NCI-H146 treated with DMSO at 0.1 percent for 48 hours (cell line): Measurements from ENCODE around the gene CREG1.
A peak's percentile ranks its signal among the peaks of the same experiment; 100 is the strongest.
"Not testable (repeated sequence)": the region's sequence is repeated elsewhere in the genome, so short reads cannot be mapped to it uniquely, and the experiment has no call there.

ENCODE experiments used
- DNase-seq: peaks from one replicate; lab custom pipeline; 2025; ENCODE audit not compliant: unreplicated experiment; lab: John Stamatoyannopoulos, UW

Gene CREG1

DNA sequence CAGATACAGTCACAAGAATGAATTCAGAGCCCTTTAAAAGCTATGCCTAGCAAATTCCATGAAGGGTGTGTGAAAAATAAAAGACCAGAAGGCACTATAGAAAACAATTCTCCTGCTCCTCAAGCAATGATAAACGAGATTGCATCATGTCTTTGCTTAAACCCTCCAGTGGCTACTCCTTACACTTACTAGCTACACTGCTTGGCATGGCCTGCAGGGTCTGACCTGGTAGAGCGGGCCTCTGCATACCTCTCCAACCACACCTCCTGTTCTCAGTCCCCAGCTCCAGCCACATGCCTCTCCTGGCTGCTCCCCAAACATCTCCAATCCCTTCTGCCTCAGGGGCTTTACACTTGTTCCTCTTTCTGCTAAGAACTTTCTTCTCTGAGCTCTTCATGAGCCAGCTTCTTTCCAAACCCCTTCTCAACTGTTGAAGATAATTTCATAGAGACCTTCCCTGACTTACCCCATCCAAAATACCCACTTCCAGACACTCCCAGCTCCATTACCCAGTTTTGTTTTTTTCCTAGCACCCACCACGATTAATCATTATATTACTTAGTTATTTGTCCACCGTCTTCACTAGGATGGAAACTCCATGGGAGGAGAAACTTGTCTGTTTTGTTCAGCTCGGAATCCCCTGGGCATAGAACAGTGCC is 11.2 kb upstream of the CREG1 start:
- no peak for DNase-seq

DNA sequence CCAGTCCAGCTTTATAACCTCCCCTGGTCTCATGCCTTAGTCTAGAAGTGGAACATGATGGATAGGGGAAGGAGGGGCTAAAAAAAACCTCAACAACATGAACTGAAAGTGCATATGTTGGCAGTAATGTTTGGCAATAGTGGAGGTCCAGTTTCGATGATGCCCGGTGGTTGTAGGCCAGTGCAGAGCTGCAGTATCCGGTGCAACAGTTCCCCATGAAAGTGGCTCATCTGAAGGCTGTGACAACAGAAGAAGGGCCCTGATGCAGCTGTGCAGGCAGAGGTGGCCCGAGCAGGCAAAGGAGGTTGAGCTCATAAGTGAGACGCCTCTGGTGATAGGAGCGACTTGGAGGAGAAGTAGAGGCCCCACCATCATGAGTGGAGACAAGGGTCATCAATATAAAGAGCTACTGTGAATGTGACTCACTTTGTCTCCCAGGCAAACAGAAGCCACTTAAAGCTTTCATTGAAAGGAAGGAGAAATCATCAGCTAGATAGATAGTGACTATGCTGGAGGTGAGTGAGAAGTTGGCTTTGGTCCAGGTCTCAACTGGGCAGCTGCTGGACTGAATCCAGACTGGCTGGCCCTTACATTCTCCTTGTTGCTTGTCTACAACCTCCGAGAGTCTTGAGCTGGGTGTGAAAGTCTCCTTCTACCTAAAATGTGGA is 10.2 kb upstream of the CREG1 start:
- peak; percentile 49 for DNase-seq

GRCh38 chr1:167562702-167563101 is 9.1 kb upstream of the CREG1 start:
- no peak for DNase-seq

- no peak for DNase-seq
These were observed 8.2 kb upstream of the CREG1 start for GRCh38 chr1:167561753-167562152.

DNA sequence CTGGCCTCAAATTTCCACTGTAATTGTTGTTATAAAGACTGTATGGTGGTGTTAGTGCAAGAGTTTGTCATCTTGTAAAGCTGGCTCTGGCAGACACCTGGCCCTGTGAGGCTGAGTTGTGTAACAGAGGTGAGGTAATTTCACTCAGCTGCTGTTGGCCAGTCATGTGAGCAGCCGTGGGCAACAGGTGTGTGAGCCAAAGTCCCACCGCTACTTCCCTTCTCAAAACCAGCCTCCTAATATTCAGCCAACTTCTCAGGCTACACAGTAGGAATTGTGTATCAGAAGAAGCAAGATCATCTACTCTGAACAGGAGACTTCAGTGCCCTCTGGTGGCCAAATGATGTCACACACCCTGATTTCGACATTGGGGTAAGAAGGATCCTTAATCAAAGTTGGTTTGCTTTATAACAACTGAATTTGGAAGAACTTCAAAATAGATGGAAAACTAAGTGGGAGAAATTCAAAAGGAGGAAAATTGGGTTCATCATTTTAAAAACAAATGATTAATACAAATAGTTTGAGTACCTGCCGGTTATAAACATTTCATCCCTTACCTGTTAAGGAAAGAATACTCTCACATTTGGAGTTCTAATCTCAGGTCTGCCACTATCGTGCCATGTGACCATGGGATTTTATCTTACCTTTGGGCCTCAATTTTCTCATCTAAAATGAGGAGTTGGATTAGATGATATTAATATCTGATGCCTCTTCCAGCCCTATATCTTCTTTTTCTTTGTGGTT is 2.6 kb upstream of the CREG1 start:
- DNase-seq = peak; percentile 17

GRCh38 chr1:167555072-167555471 is 1.5 kb upstream of the CREG1 start:
- not testable (repeated sequence) for DNase-seq

DNA sequence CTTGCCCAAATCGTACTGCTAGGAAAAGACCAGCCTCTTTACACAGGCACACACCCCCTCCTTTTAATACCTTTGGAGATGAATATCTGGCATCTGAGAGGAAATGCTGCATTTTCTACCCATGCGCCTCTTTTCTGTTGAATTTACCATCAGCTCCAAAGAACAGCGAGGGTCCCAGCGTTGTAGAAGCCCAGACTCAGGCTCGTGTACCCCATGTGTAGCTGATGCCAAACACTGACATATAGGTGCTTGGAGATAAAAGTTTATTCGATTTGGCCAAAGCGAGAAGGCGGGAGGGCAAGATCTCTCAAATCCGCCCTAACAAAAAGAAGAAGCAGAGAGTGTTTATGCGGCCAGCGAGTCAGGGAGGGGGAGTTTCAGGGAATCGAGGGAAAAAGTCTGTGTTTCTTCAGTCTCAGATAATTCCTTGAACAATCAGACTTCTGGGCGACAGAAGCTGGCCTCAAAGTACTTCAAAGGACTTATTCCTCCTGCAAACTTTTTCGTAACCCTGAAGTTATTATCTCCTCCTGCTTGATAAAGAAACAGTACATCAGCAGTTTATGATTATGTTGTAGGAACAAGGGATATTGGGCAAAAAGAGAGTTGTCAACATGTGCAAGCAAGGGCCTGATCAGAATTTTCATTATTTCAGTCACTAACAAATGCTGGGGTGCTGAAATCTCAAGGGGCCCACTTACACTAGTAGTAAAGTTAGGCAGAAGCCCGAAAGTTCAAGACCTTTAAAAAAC is 642 bp upstream of the CREG1 start:
- no peak for DNase-seq

DNA sequence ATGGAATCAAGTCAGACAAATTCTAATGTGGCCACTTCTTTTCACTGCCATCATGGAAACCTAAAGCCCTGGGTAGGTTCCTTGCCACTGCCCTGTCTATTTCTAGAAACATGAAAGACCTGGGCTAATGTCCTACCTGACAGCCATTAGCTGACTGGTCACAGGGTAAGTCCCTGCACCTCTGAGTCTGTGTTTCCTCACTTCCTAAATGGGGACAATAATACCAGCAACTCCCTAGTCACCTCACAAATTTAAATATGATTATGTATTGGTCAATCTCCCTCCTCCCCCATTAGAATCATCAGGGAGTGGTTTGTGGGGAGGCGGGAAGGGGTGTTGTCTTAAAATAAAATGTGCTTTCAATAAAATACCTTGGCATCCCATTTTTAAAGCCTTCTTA is 2.2 kb downstream of the CREG1 start:
- no peak for DNase-seq

- DNase-seq = no peak
These were observed 5.3 kb downstream of the CREG1 start for GRCh38 chr1:167548059-167548932.

- DNase-seq = no peak
These were observed 6.6 kb downstream of the CREG1 start for GRCh38 chr1:167546935-167547334.

DNA sequence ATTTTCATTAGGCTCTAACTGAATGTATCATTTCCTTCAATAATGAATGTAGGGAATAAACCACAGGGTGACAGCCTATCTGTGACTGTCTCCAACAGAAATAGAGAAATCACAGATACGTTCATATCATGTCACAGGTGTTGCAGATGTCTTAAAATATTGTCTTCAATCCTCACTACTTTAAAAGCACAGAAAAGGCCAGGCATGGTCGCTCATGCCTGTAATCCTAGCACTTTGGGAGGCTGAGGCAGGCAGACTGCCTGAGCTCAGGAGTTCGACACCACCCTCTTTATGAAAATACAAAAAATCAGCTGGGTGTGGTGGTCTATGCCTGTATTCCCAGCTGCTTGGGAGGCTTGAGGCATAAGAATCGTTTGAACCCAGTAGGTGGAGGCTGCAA is 8.2 kb downstream of the CREG1 start:
- no peak for DNase-seq

- DNase-seq = no peak
These were observed 9.0 kb downstream of the CREG1 start for GRCh38 chr1:167544447-167545093.

- DNase-seq = no peak
These were observed 10.2 kb downstream of the CREG1 start for GRCh38 chr1:167543199-167543990.

GRCh38 chr1:167542109-167543032 is 11.2 kb downstream of the CREG1 start:
- no peak for DNase-seq

- DNase-seq = no peak
These were observed 12.0 kb downstream of the CREG1 start for GRCh38 chr1:167541610-167542009.

- no peak for DNase-seq
These were observed 12.6 kb downstream of the CREG1 start for GRCh38 chr1:167541003-167541402.

GRCh38 chr1:167538657-167539056 is 14.9 kb downstream of the CREG1 start:
- DNase-seq = no peak

DNA sequence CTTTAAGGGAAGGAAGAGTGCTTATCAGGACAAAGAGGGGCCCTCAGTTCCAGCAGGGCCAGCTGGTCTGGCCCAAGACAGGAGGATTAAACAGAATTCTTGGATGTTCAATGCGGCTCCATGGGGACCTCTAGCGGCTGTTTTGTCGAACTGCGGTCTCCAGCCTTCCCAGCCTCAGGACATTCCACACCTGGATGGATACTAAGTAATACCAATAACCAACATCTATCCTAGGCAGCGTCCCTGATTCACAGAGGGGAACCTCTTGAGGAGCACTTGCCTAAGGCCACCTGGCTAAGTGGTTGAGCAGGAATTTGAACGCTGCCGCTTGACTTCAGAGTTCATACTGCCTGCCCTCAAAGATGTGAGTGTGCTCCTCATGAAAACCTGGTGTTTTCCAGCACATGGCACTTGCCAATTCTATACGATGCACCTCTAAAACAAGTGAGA is 19.7 kb downstream of the CREG1 start:
- peak; percentile 41 for DNase-seq
